Mammary epithelial cell (primary cell): ENCODE measurements around the gene H3-3A.

Source experiments
- EZH2 ChIP-seq: IDR thresholded peaks from 2 replicates; pipeline ENCODE4 v1.6.1; 2012; ENCODE audit warnings: low read length, inconsistent platforms, borderline replicate concordance
- TF ChIP-seq, protein P1 (sequence below), 2 donors: IDR thresholded peaks in 1 of 2; conservative IDR thresholded peaks in 1 of 2; 2 replicates each; pipeline ENCODE4 v1.5.1; 2011 to 2012; ENCODE audit warnings: inconsistent platforms in 2 of 2, low read length in 2 of 2, mild to moderate bottlenecking in 2 of 2, control low read depth in 1 of 2, low read depth in 1 of 2; ENCODE audit not compliant: insufficient read depth in 1 of 2; ENCODE audit errors: extremely low read depth in 1 of 2

- TF ChIP-seq, protein P1, sequence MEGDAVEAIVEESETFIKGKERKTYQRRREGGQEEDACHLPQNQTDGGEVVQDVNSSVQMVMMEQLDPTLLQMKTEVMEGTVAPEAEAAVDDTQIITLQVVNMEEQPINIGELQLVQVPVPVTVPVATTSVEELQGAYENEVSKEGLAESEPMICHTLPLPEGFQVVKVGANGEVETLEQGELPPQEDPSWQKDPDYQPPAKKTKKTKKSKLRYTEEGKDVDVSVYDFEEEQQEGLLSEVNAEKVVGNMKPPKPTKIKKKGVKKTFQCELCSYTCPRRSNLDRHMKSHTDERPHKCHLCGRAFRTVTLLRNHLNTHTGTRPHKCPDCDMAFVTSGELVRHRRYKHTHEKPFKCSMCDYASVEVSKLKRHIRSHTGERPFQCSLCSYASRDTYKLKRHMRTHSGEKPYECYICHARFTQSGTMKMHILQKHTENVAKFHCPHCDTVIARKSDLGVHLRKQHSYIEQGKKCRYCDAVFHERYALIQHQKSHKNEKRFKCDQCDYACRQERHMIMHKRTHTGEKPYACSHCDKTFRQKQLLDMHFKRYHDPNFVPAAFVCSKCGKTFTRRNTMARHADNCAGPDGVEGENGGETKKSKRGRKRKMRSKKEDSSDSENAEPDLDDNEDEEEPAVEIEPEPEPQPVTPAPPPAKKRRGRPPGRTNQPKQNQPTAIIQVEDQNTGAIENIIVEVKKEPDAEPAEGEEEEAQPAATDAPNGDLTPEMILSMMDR (conservative IDR thresholded peaks at IDR 0.05 in 1 of 2, IDR thresholded peaks at IDR 0.05 in 1 of 2; ENCODE audit: extremely low read depth in 1 of 2, insufficient read depth in 1 of 2, low read depth in 1 of 2, low read length in 2 of 2), result no peak
- no peak for TF ChIP-seq EZH2
Observed at GRCh38 chr1:226061068-226061840, 1.3 kb upstream of the H3-3A start.
